ENCODE measurements around the gene DNAJA3.

DNAJA3 gene

GRCh38 chr16:4404247-4404966, 21.3 kb upstream of the DNAJA3 start:
- Histone ChIP-seq H3K4me2 (ENCODE audit: low read length) (no peak overlapping the region), H3K79me2 (ENCODE audit: control insufficient read depth, insufficient read depth, low read length, poor library complexity) (no peaks in the 10 kb centered on the region), H3K14ac (ENCODE audit: low read length) (no peak overlapping the region), H2AFZ (ENCODE audit: insufficient read depth, low read length, poor library complexity) (no peak overlapping the region), H3K4me3 (ENCODE audit: low read depth, low read length) (no peak overlapping the region), H3K9ac (ENCODE audit: low read length) (no peak overlapping the region), H3K23ac (ENCODE audit: low read length) (no peak overlapping the region), H4K12ac (ENCODE audit: low read depth, low read length) (no peak overlapping the region), H3K18ac (ENCODE audit: low read length) (no peak overlapping the region), H3K79me1 (ENCODE audit: low read length) (no peaks in the 10 kb centered on the region), H4K8ac (ENCODE audit: low read depth, low read length) (no peak overlapping the region), H2BK5ac (ENCODE audit: low read depth, low read length, poor library complexity) (no peak overlapping the region), H4K91ac (ENCODE audit: low read depth, low read length) (no peak overlapping the region), H3K36me3 (ENCODE audit: control insufficient read depth in 1 of 2, insufficient read depth in 2 of 2, low read length in 2 of 2) (peaks cover 21 to 34% of the 10 kb centered on the region in 2 experiments), H2BK12ac (ENCODE audit: low read length) (no peak overlapping the region), H3K4me1 (ENCODE audit: control insufficient read depth in 1 of 2, insufficient read depth in 2 of 2, low read length in 2 of 2) (peaks cover 2 to 3% of the 10 kb centered on the region in 2 experiments), H2AK5ac (ENCODE audit: low read length) (no peak overlapping the region), H3K27ac (ENCODE audit: low read depth, low read length) (no peak overlapping the region), H3K27me3 (ENCODE audit: insufficient read depth, low read length) (no peaks in the 10 kb centered on the region), H3K4ac (ENCODE audit: low read depth, low read length) (no peak overlapping the region), H2BK120ac (ENCODE audit: insufficient read depth, low read length, poor library complexity) (no peak overlapping the region), H3K9me3 (ENCODE audit: insufficient read depth, low read depth, low read length) (no peaks in the 10 kb centered on the region)
- peak; percentile 75 to 81 for DNase-seq
- no CpG with 5 or more reads among the region's 20 CpGs for WGBS (ENCODE audit: extremely low coverage, insufficient coverage, insufficient read length)

- H2BK12ac ChIP-seq (ENCODE audit: low read length) = no peak overlapping the region
- no peaks in the 10 kb centered on the region for H3K27me3 ChIP-seq (ENCODE audit: insufficient read depth, low read length)
- no peak overlapping the region for H3K27ac ChIP-seq (ENCODE audit: low read depth, low read length)
- H2BK5ac ChIP-seq (ENCODE audit: low read depth, low read length, poor library complexity) = no peak overlapping the region
- H4K91ac ChIP-seq (ENCODE audit: low read depth, low read length) = no peak overlapping the region
- H2BK120ac ChIP-seq (ENCODE audit: insufficient read depth, low read length, poor library complexity) = no peak overlapping the region
- no peak overlapping the region for H3K23ac ChIP-seq (ENCODE audit: low read length)
- peak; percentile 96 to 97 for DNase-seq
- H2AFZ ChIP-seq (ENCODE audit: insufficient read depth, low read length, poor library complexity) = no peak overlapping the region
- no peak overlapping the region for H3K4ac ChIP-seq (ENCODE audit: low read depth, low read length)
- no peaks in the 10 kb centered on the region for H3K79me1 ChIP-seq (ENCODE audit: low read length)
- WGBS (ENCODE audit: extremely low coverage, insufficient coverage, insufficient read length) = no CpG with 5 or more reads among the region's 24 CpGs
- no peaks in the 10 kb centered on the region for H3K79me2 ChIP-seq (ENCODE audit: control insufficient read depth, insufficient read depth, low read length, poor library complexity)
- no peak overlapping the region for H3K4me3 ChIP-seq (ENCODE audit: low read depth, low read length)
- H3K9ac ChIP-seq (ENCODE audit: low read length) = no peak overlapping the region
- no peak overlapping the region for H3K18ac ChIP-seq (ENCODE audit: low read length)
- no peak overlapping the region for H3K4me2 ChIP-seq (ENCODE audit: low read length)
- H4K12ac ChIP-seq (ENCODE audit: low read depth, low read length) = no peak overlapping the region
- no peak overlapping the region for H3K14ac ChIP-seq (ENCODE audit: low read length)
- H3K36me3 ChIP-seq (ENCODE audit: control insufficient read depth in 1 of 2, insufficient read depth in 2 of 2, low read length in 2 of 2) = peaks cover 25 to 35% of the 10 kb centered on the region in 2 experiments
- peaks cover 2 to 3% of the 10 kb centered on the region in 2 experiments for H3K4me1 ChIP-seq (ENCODE audit: control insufficient read depth in 1 of 2, insufficient read depth in 2 of 2, low read length in 2 of 2)
- H3K9me3 ChIP-seq (ENCODE audit: insufficient read depth, low read depth, low read length) = no peaks in the 10 kb centered on the region
- H4K8ac ChIP-seq (ENCODE audit: low read depth, low read length) = no peak overlapping the region
- no peak overlapping the region for H2AK5ac ChIP-seq (ENCODE audit: low read length)
Observed at GRCh38 chr16:4404967-4405696, 20.5 kb upstream of the DNAJA3 start.

- H3K18ac ChIP-seq (ENCODE audit: low read length) = no peak overlapping the region
- H3K23ac ChIP-seq (ENCODE audit: low read length) = no peak overlapping the region
- H3K36me3 ChIP-seq (ENCODE audit: control insufficient read depth in 1 of 2, insufficient read depth in 2 of 2, low read length in 2 of 2) = peaks cover 29 to 39% of the 10 kb centered on the region in 2 experiments
- H4K12ac ChIP-seq (ENCODE audit: low read depth, low read length) = no peak overlapping the region
- no peak overlapping the region for H3K4ac ChIP-seq (ENCODE audit: low read depth, low read length)
- WGBS (ENCODE audit: extremely low coverage, insufficient coverage, insufficient read length) = no CpG with 5 or more reads among the region's 22 CpGs
- H3K4me2 ChIP-seq (ENCODE audit: low read length) = no peak overlapping the region
- no peak overlapping the region for H2BK12ac ChIP-seq (ENCODE audit: low read length)
- no peaks in the 10 kb centered on the region for H3K9me3 ChIP-seq (ENCODE audit: insufficient read depth, low read depth, low read length)
- no peak overlapping the region for H2AK5ac ChIP-seq (ENCODE audit: low read length)
- H3K4me3 ChIP-seq (ENCODE audit: low read depth, low read length) = no peak overlapping the region
- no peak overlapping the region for H3K14ac ChIP-seq (ENCODE audit: low read length)
- no peak overlapping the region for H2BK5ac ChIP-seq (ENCODE audit: low read depth, low read length, poor library complexity)
- peak; percentile 89 to 90 for DNase-seq
- H3K9ac ChIP-seq (ENCODE audit: low read length) = no peak overlapping the region
- no peaks in the 10 kb centered on the region for H3K79me2 ChIP-seq (ENCODE audit: control insufficient read depth, insufficient read depth, low read length, poor library complexity)
- no peaks in the 10 kb centered on the region for H3K27me3 ChIP-seq (ENCODE audit: insufficient read depth, low read length)
- H4K8ac ChIP-seq (ENCODE audit: low read depth, low read length) = no peak overlapping the region
- H3K27ac ChIP-seq (ENCODE audit: low read depth, low read length) = no peak overlapping the region
- no peak overlapping the region for H4K91ac ChIP-seq (ENCODE audit: low read depth, low read length)
- no peaks in the 10 kb centered on the region for H3K4me1 ChIP-seq (ENCODE audit: control insufficient read depth in 1 of 2, insufficient read depth in 2 of 2, low read length in 2 of 2)
- H3K79me1 ChIP-seq (ENCODE audit: low read length) = no peaks in the 10 kb centered on the region
- H2AFZ ChIP-seq (ENCODE audit: insufficient read depth, low read length, poor library complexity) = no peak overlapping the region
- no peak overlapping the region for H2BK120ac ChIP-seq (ENCODE audit: insufficient read depth, low read length, poor library complexity)
Observed at GRCh38 chr16:4407543-4408322, 17.9 kb upstream of the DNAJA3 start.

GRCh38 chr16:4408323-4408690, 17.4 kb upstream of the DNAJA3 start:
- no peaks in the 10 kb centered on the region for H3K4me1 ChIP-seq (ENCODE audit: control insufficient read depth in 1 of 2, insufficient read depth in 2 of 2, low read length in 2 of 2)
- no peak overlapping the region for H3K14ac ChIP-seq (ENCODE audit: low read length)
- no peak overlapping the region for H3K4me2 ChIP-seq (ENCODE audit: low read length)
- H4K12ac ChIP-seq (ENCODE audit: low read depth, low read length) = no peak overlapping the region
- H4K8ac ChIP-seq (ENCODE audit: low read depth, low read length) = no peak overlapping the region
- no peaks in the 10 kb centered on the region for H3K9me3 ChIP-seq (ENCODE audit: insufficient read depth, low read depth, low read length)
- no peak overlapping the region for H2BK5ac ChIP-seq (ENCODE audit: low read depth, low read length, poor library complexity)
- H2BK12ac ChIP-seq (ENCODE audit: low read length) = no peak overlapping the region
- no peak overlapping the region for H3K4me3 ChIP-seq (ENCODE audit: low read depth, low read length)
- no peak for DNase-seq
- H3K9ac ChIP-seq (ENCODE audit: low read length) = no peak overlapping the region
- no peak overlapping the region for H3K18ac ChIP-seq (ENCODE audit: low read length)
- no peak overlapping the region for H2AFZ ChIP-seq (ENCODE audit: insufficient read depth, low read length, poor library complexity)
- H3K79me1 ChIP-seq (ENCODE audit: low read length) = no peaks in the 10 kb centered on the region
- H2AK5ac ChIP-seq (ENCODE audit: low read length) = no peak overlapping the region
- WGBS (ENCODE audit: extremely low coverage, insufficient coverage, insufficient read length) = no CpG with 5 or more reads among the region's 10 CpGs
- H2BK120ac ChIP-seq (ENCODE audit: insufficient read depth, low read length, poor library complexity) = no peak overlapping the region
- no peaks in the 10 kb centered on the region for H3K27me3 ChIP-seq (ENCODE audit: insufficient read depth, low read length)
- H3K23ac ChIP-seq (ENCODE audit: low read length) = no peak overlapping the region
- H3K4ac ChIP-seq (ENCODE audit: low read depth, low read length) = no peak overlapping the region
- H3K36me3 ChIP-seq (ENCODE audit: control insufficient read depth in 1 of 2, insufficient read depth in 2 of 2, low read length in 2 of 2) = peaks cover 29 to 36% of the 10 kb centered on the region in 2 experiments
- H3K79me2 ChIP-seq (ENCODE audit: control insufficient read depth, insufficient read depth, low read length, poor library complexity) = no peaks in the 10 kb centered on the region
- H3K27ac ChIP-seq (ENCODE audit: low read depth, low read length) = no peak overlapping the region
- H4K91ac ChIP-seq (ENCODE audit: low read depth, low read length) = no peak overlapping the region

All from trophoblast cell (in vitro differentiated cells and primary cell).